Immature natural killer cell (primary cell): ENCODE data around the gene HGF. TPM values are rescaled to one million over a fixed set of nuclear protein-coding genes. Genes with fewer than 3 reads are reported as not detected.

Experiments used
- DNase-seq, 3 donors: peaks; one replicate each; pipeline ENCODE4 v3.0.0; 2022; ENCODE audit warnings: mixed read lengths in 1 of 3
- H3K27ac Mint-ChIP-seq, 6 donors: one replicate each; pipeline ENCODE4 v1.8.0; 2020; ENCODE audit warnings: mixed read lengths in 6 of 6, mild to moderate bottlenecking in 5 of 6, inconsistent platforms in 4 of 6, moderate library complexity in 3 of 6
- H3K27me3 Mint-ChIP-seq, 3 donors: one replicate each; pipeline ENCODE4 v1.8.0; 2020 to 2021; ENCODE audit warnings: low read depth in 3 of 3, mild to moderate bottlenecking in 3 of 3, mixed read lengths in 3 of 3, moderate library complexity in 3 of 3, inconsistent platforms in 1 of 3
- H3K36me3 Mint-ChIP-seq, 3 donors: one replicate each; pipeline ENCODE4 v1.8.0; 2020; ENCODE audit warnings: mixed read lengths in 3 of 3, inconsistent platforms in 2 of 3, mild to moderate bottlenecking in 2 of 3
- H3K4me1 Mint-ChIP-seq, 2 donors: one replicate each; pipeline ENCODE4 v1.8.0; 2020; ENCODE audit warnings: inconsistent platforms in 2 of 2, mild to moderate bottlenecking in 2 of 2, mixed read lengths in 2 of 2, moderate library complexity in 1 of 2
- H3K4me3 Mint-ChIP-seq, 5 donors: one replicate each; pipeline ENCODE4 v1.8.0; 2020; ENCODE audit warnings: mild to moderate bottlenecking in 5 of 5, mixed read lengths in 5 of 5, inconsistent platforms in 3 of 5, moderate library complexity in 3 of 5
- H3K9me3 Mint-ChIP-seq, 6 donors: one replicate each; pipeline ENCODE4 v1.8.0; 2020; ENCODE audit warnings: mild to moderate bottlenecking in 6 of 6, mixed read lengths in 6 of 6, inconsistent platforms in 4 of 6, moderate library complexity in 3 of 6
- polyA plus RNA-seq, 3 donors: library from polyadenylated mRNA; unstranded; fragments of 300-500 nt; fragmentation: Illumina TruSeq; gene quantifications; one replicate each; pipeline ENCODE4 v1.2.3, GENCODE V29; 2021

The HGF gene
- polyA plus RNA-seq, 3 donors from 2014 or later = not detected

GRCh38 chr7:81761821-81762220, 8.0 kb downstream of the HGF start:
- no peaks in the 10 kb centered on the region for H3K4me1 Mint-ChIP-seq
- no peaks in the 10 kb centered on the region for H3K36me3 Mint-ChIP-seq
- no peak for DNase-seq

GRCh38 chr7:81761031-81761430, 8.8 kb downstream of the HGF start:
- no peaks in the 10 kb centered on the region for H3K4me1 Mint-ChIP-seq
- no peak overlapping the region for H3K27ac Mint-ChIP-seq
- no peak overlapping the region for H3K4me3 Mint-ChIP-seq
- DNase-seq = no peak
- no peaks in the 10 kb centered on the region for H3K27me3 Mint-ChIP-seq
- H3K9me3 Mint-ChIP-seq = peaks cover 0 to 23% (median 12%) of the 10 kb centered on the region in 6 donors
- H3K36me3 Mint-ChIP-seq = no peaks in the 10 kb centered on the region

More at GRCh38 chr7:81761821-81762220, 8.0 kb downstream of the HGF start:
- no peaks in the 10 kb centered on the region for H3K27me3 Mint-ChIP-seq
- H3K9me3 Mint-ChIP-seq = peaks cover 0 to 21% (median 12%) of the 10 kb centered on the region in 6 donors
- no peak overlapping the region for H3K27ac Mint-ChIP-seq
- H3K4me3 Mint-ChIP-seq = no peak overlapping the region

- no peaks in the 10 kb centered on the region for H3K36me3 Mint-ChIP-seq
- no peaks in the 10 kb centered on the region for H3K27me3 Mint-ChIP-seq
- DNase-seq = no peak
- peaks cover 0 to 38% (median 9%) of the 10 kb centered on the region in 6 donors for H3K9me3 Mint-ChIP-seq
- H3K4me3 Mint-ChIP-seq = no peak overlapping the region
- H3K27ac Mint-ChIP-seq = no peak overlapping the region
- no peaks in the 10 kb centered on the region for H3K4me1 Mint-ChIP-seq
Observed at GRCh38 chr7:81754918-81755696, 14.7 kb downstream of the HGF start.

- H3K4me1 Mint-ChIP-seq = no peaks in the 10 kb centered on the region
- peaks cover 0 to 38% (median 8%) of the 10 kb centered on the region in 6 donors for H3K9me3 Mint-ChIP-seq
- no peak for DNase-seq
- no peak overlapping the region for H3K4me3 Mint-ChIP-seq
- H3K27me3 Mint-ChIP-seq = no peaks in the 10 kb centered on the region
- H3K27ac Mint-ChIP-seq = no peak overlapping the region
- no peaks in the 10 kb centered on the region for H3K36me3 Mint-ChIP-seq
Observed at GRCh38 chr7:81753392-81753791, 16.5 kb downstream of the HGF start.

GRCh38 chr7:81752318-81752714, 17.5 kb downstream of the HGF start:
- Mint-ChIP-seq H3K4me3 (no peak overlapping the region), H3K27ac (no peak overlapping the region), H3K9me3 (peaks cover 0 to 44% (median 9%) of the 10 kb centered on the region in 6 donors), H3K27me3 (no peaks in the 10 kb centered on the region), H3K4me1 (no peaks in the 10 kb centered on the region), H3K36me3 (no peaks in the 10 kb centered on the region)
- no peak for DNase-seq

GRCh38 chr7:81751619-81752317, 18.1 kb downstream of the HGF start:
- Mint-ChIP-seq H3K4me1 (no peaks in the 10 kb centered on the region), H3K27ac (no peak overlapping the region), H3K36me3 (no peaks in the 10 kb centered on the region), H3K27me3 (no peaks in the 10 kb centered on the region), H3K9me3 (peaks cover 0 to 44% (median 12%) of the 10 kb centered on the region in 6 donors), H3K4me3 (no peak overlapping the region)
- DNase-seq = no peak

- Mint-ChIP-seq H3K36me3 (no peaks in the 10 kb centered on the region), H3K4me3 (no peak overlapping the region), H3K9me3 (peaks cover 2 to 43% (median 13%) of the 10 kb centered on the region in 6 donors), H3K27ac (no peak overlapping the region), H3K27me3 (no peaks in the 10 kb centered on the region), H3K4me1 (no peaks in the 10 kb centered on the region)
- DNase-seq = no peak
Observed at GRCh38 chr7:81745637-81746036, 24.2 kb downstream of the HGF start.

- Mint-ChIP-seq H3K4me1 (no peaks in the 10 kb centered on the region), H3K9me3 (peaks cover 2 to 48% (median 14%) of the 10 kb centered on the region in 6 donors), H3K36me3 (no peaks in the 10 kb centered on the region), H3K4me3 (no peak overlapping the region), H3K27me3 (no peaks in the 10 kb centered on the region), H3K27ac (no peak overlapping the region)
- no peak for DNase-seq
Observed at GRCh38 chr7:81744389-81744788, 25.5 kb downstream of the HGF start.

GRCh38 chr7:81743665-81744064, 26.2 kb downstream of the HGF start:
- Mint-ChIP-seq H3K27me3 (no peaks in the 10 kb centered on the region), H3K36me3 (no peaks in the 10 kb centered on the region), H3K4me1 (no peaks in the 10 kb centered on the region), H3K27ac (no peak overlapping the region), H3K4me3 (no peak overlapping the region), H3K9me3 (peaks cover 2 to 54% (median 16%) of the 10 kb centered on the region in 6 donors)
- no peak for DNase-seq

- DNase-seq = no peak
- H3K4me3 Mint-ChIP-seq = no peak overlapping the region
- no peaks in the 10 kb centered on the region for H3K36me3 Mint-ChIP-seq
- peaks cover 2 to 54% (median 16%) of the 10 kb centered on the region in 6 donors for H3K9me3 Mint-ChIP-seq
- no peaks in the 10 kb centered on the region for H3K4me1 Mint-ChIP-seq
- no peaks in the 10 kb centered on the region for H3K27me3 Mint-ChIP-seq
- H3K27ac Mint-ChIP-seq = no peak overlapping the region
Observed at GRCh38 chr7:81743201-81743600, 26.6 kb downstream of the HGF start.

GRCh38 chr7:81740403-81740802, 29.4 kb downstream of the HGF start:
- Mint-ChIP-seq H3K27me3 (no peaks in the 10 kb centered on the region), H3K4me3 (no peak overlapping the region), H3K9me3 (peaks cover 6 to 64% (median 22%) of the 10 kb centered on the region in 6 donors), H3K4me1 (no peaks in the 10 kb centered on the region), H3K27ac (no peak overlapping the region), H3K36me3 (no peaks in the 10 kb centered on the region)
- no peak for DNase-seq

GRCh38 chr7:81736091-81736490, 33.8 kb downstream of the HGF start:
- H3K4me1 Mint-ChIP-seq = no peaks in the 10 kb centered on the region
- peaks cover 0 to 2% (median 0%) of the 10 kb centered on the region in 3 donors for H3K36me3 Mint-ChIP-seq
- peaks cover 4 to 60% (median 11%) of the 10 kb centered on the region in 6 donors for H3K9me3 Mint-ChIP-seq
- no peaks in the 10 kb centered on the region for H3K27me3 Mint-ChIP-seq
- DNase-seq = no peak
- H3K4me3 Mint-ChIP-seq = no peak overlapping the region
- H3K27ac Mint-ChIP-seq = no peak overlapping the region

- no peak overlapping the region for H3K27ac Mint-ChIP-seq
- no peaks in the 10 kb centered on the region for H3K4me1 Mint-ChIP-seq
- H3K4me3 Mint-ChIP-seq = no peak overlapping the region
- no peaks in the 10 kb centered on the region for H3K27me3 Mint-ChIP-seq
- DNase-seq = no peak
- H3K9me3 Mint-ChIP-seq = peaks cover 0 to 15% (median 5%) of the 10 kb centered on the region in 6 donors
- H3K36me3 Mint-ChIP-seq = no peaks in the 10 kb centered on the region
Observed at GRCh38 chr7:81725812-81726127, 44.1 kb downstream of the HGF start.

GRCh38 chr7:81725003-81725811, 44.6 kb downstream of the HGF start:
- Mint-ChIP-seq H3K4me3 (no peak overlapping the region), H3K4me1 (no peaks in the 10 kb centered on the region), H3K27me3 (no peaks in the 10 kb centered on the region), H3K9me3 (peaks cover 0 to 15% (median 5%) of the 10 kb centered on the region in 6 donors), H3K36me3 (no peaks in the 10 kb centered on the region), H3K27ac (no peak overlapping the region)
- DNase-seq = no peak
